SK-N-SH (cell line): ENCODE measurements around the gene SAP30BP. TPM values are rescaled to one million over a fixed set of nuclear protein-coding genes. Genes with fewer than 3 reads are reported as not detected.

Source experiments
- CTCF ChIA-PET: fragments of 300-600, 350-600 bp; formaldehyde crosslinking; extraction: SDS; loops from one replicate; lab custom pipeline; 2021; lab: Yijun Ruan, JAX
- POLR2A ChIA-PET: fragments of 350-600 bp; sonication (Branson Sonifier 250); formaldehyde crosslinking; extraction: SDS; loops from one replicate; lab custom pipeline; 2020; ENCODE audit warnings: antibody characterized with exemption, inconsistent platforms; lab: Yijun Ruan, JAX
- DNase-seq: peaks from one replicate; pipeline ENCODE4 v3.0.0; 2012
- H2AFZ ChIP-seq: fragments of 200-600 bp; sonication (generic); 2 replicates; pipeline ENCODE4 v1.8.1; 2016; ENCODE audit warnings: antibody characterized with exemption, mild to moderate bottlenecking, low read depth
- H3F3A ChIP-seq: fragments of 200-600 bp; sonication (generic); replicated peaks from 2 replicates; pipeline ENCODE3; 2016; ENCODE audit warnings: antibody characterized with exemption, mild to moderate bottlenecking; ENCODE audit not compliant: insufficient read depth
- H3K27ac ChIP-seq, 2 experiments: fragments of 200-500 bp in 1 of 2; fragments of 200-600 bp in 1 of 2; sonication (Bioruptor generic) in 1 of 2; sonication (generic), shearing (Covaris generic) in 1 of 2; 2 replicates each; pipeline versions ENCODE4 v1.5.1 to v1.6.1; 2014 to 2016; ENCODE audit warnings: low read depth in 2 of 2, inconsistent platforms in 1 of 2, low read length in 1 of 2, mild to moderate bottlenecking in 1 of 2, mixed read lengths in 1 of 2
- H3K27me3 ChIP-seq: fragments of 200-600 bp; sonication (generic), shearing (Covaris generic); 2 replicates; pipeline ENCODE4 v1.6.1; 2016; ENCODE audit warnings: mixed run types; ENCODE audit not compliant: insufficient read depth
- H3K36me3 ChIP-seq, 2 experiments: fragments of 200-500 bp in 1 of 2; fragments of 200-600 bp in 1 of 2; sonication (Bioruptor generic) in 1 of 2; sonication (generic) in 1 of 2; replicated peaks in 1 of 2; 2 replicates each; pipeline versions ENCODE3 to v1.5.1; 2014 to 2016; ENCODE audit warnings: low read length in 1 of 2, mild to moderate bottlenecking in 1 of 2; ENCODE audit not compliant: insufficient read depth in 2 of 2, control insufficient read depth in 1 of 2
- H3K4me1 ChIP-seq, 2 experiments: fragments of 200-500 bp in 1 of 2; fragments of 200-600 bp in 1 of 2; sonication (Bioruptor generic) in 1 of 2; sonication (generic), shearing (Covaris generic) in 1 of 2; 2 replicates each; pipeline versions ENCODE4 v1.5.1 to v1.6.1; 2014 to 2016; ENCODE audit warnings: low read depth in 1 of 2, low read length in 1 of 2, mixed run types in 1 of 2; ENCODE audit not compliant: insufficient read depth in 2 of 2, control insufficient read depth in 1 of 2
- H3K4me2 ChIP-seq: fragments of 200-600 bp; sonication (generic), shearing (Covaris generic); 2 replicates; pipeline ENCODE4 v1.6.1; 2017; ENCODE audit warnings: mixed run types
- H3K4me3 ChIP-seq, 2 experiments: fragments of 200-500 bp in 1 of 2; fragments of 200-600 bp in 1 of 2; sonication (Bioruptor generic) in 1 of 2; sonication (generic), shearing (Covaris generic) in 1 of 2; 2 replicates each; pipeline versions ENCODE4 v1.5.1 to v1.8.1; 2014 to 2016; ENCODE audit warnings: low read depth in 2 of 2, inconsistent platforms in 1 of 2, low read length in 1 of 2, mild to moderate bottlenecking in 1 of 2, mixed read lengths in 1 of 2, moderate library complexity in 1 of 2
- H3K79me2 ChIP-seq: fragments of 200-600 bp; sonication (generic); 2 replicates; pipeline ENCODE4 v1.8.1; 2017; ENCODE audit warnings: mild to moderate bottlenecking; ENCODE audit not compliant: insufficient read depth
- H3K9ac ChIP-seq: fragments of 200-600 bp; sonication (generic); 2 replicates; pipeline ENCODE4 v1.6.1; 2017; ENCODE audit warnings: mixed run types
- H3K9me2 ChIP-seq: fragments of 200-600 bp; sonication (generic); 2 replicates; pipeline ENCODE4 v1.6.1; 2017; ENCODE audit warnings: mixed run types
- H3K9me3 ChIP-seq: fragments of 200-600 bp; sonication (generic); 2 replicates; pipeline ENCODE4 v1.6.1; 2017; ENCODE audit warnings: mixed run types, mild to moderate bottlenecking, moderate library complexity
- H4K20me1 ChIP-seq: fragments of 200-600 bp; sonication (generic); 2 replicates; pipeline ENCODE4 v1.6.1; 2017; ENCODE audit warnings: mild to moderate bottlenecking, mixed run types; ENCODE audit not compliant: insufficient read depth
- ELF1 ChIP-seq: IDR thresholded peaks from 2 replicates; pipeline ENCODE4 v1.4.0; 2012
- EP300 ChIP-seq, 2 experiments: IDR thresholded peaks; 2 replicates each; pipeline versions ENCODE4 v1.4.0 to v1.6.1; 2012; ENCODE audit warnings: borderline replicate concordance in 1 of 2, low read depth in 1 of 2, low read length in 1 of 2
- EZH2phosphoT487 ChIP-seq: fragments of 200-600 bp; sonication (generic); IDR thresholded peaks from 2 replicates; pipeline ENCODE4 v1.6.1; 2017; ENCODE audit warnings: low read depth, mixed run types, mild to moderate bottlenecking, antibody characterized with exemption, moderate library complexity, borderline replicate concordance
- JUND ChIP-seq: IDR thresholded peaks from 2 replicates; pipeline ENCODE4 v1.4.0; 2012
- MXI1 ChIP-seq: IDR thresholded peaks from 2 replicates; pipeline ENCODE4 v1.6.1; 2012; ENCODE audit warnings: mild to moderate bottlenecking, low read depth, low read length, improper control_type of control experiment
- NRF1 ChIP-seq: IDR thresholded peaks from 2 replicates; pipeline ENCODE4 v1.6.1; 2012; ENCODE audit warnings: low read depth, mild to moderate bottlenecking, low read length
- RAD21 ChIP-seq: IDR thresholded peaks from 2 replicates; pipeline ENCODE4 v1.6.1; 2012; ENCODE audit warnings: mild to moderate bottlenecking, low read length
- RXRA ChIP-seq: IDR thresholded peaks from 2 replicates; pipeline ENCODE4 v1.4.0; 2012; ENCODE audit warnings: low read depth, mild to moderate bottlenecking, borderline replicate concordance
- SIN3A ChIP-seq: IDR thresholded peaks from 2 replicates; pipeline ENCODE4 v1.6.1; 2012; ENCODE audit warnings: low read depth, mild to moderate bottlenecking, low read length, moderate library complexity, borderline replicate concordance
- SMC3 ChIP-seq: IDR thresholded peaks from 2 replicates; pipeline ENCODE4 v1.6.1; 2012; ENCODE audit warnings: low read depth, low read length, improper control_type of control experiment
- ZBTB33 ChIP-seq: IDR thresholded peaks from 2 replicates; pipeline ENCODE4 v1.4.0; 2012; ENCODE audit warnings: low read depth, borderline replicate concordance
- WGBS: methylation state at CpG from one replicate; pipeline ENCODE4 v1.1.6; 2017; ENCODE audit warnings: low lambda C conversion rate; 5-methylcytosine and 5-hydroxymethylcytosine counted together
- polyA plus RNA-seq, 3 experiments: library from polyadenylated mRNA; depleted of rRNA; stranded (reverse); fragments of >200 nt; gene quantifications; 2 replicates each; pipeline ENCODE4 v1.2.3, GENCODE V29; 2012
- TF ChIP-seq, protein P1 (sequence below): IDR thresholded peaks from 2 replicates; pipeline ENCODE4; 2012
- TF ChIP-seq, protein P2 (sequence below): fragments of 150-350 bp; IDR thresholded peaks from 2 replicates; pipeline ENCODE4 v1.6.1; 2017; ENCODE audit warnings: antibody characterized with exemption, low read length, low read depth, borderline replicate concordance
- TF ChIP-seq, protein P3 (sequence below): fragments of 150-350 bp; IDR thresholded peaks from 2 replicates; pipeline ENCODE4 v1.6.1; 2016; ENCODE audit warnings: mild to moderate bottlenecking, low read depth, low read length
- TF ChIP-seq, protein P4 (sequence below): IDR thresholded peaks from 2 replicates; pipeline ENCODE4 v1.4.0; 2012; ENCODE audit warnings: low read depth

SAP30BP gene
- polyA plus RNA-seq, 1 of the 3 experiments (the other 2 are of a cell fraction): 158 TPM

GRCh38 chr17:75740631-75741077 lies 73.5 kb downstream of the SAP30BP start:
- Histone ChIP-seq H3K36me3 (no peaks in the 10 kb centered on the region), H3K9me2 (no peaks in the 10 kb centered on the region), H3K4me1 (no peaks in the 10 kb centered on the region; a peak in 1 of 4 replicates), H3K27ac (no peak overlapping the region), H4K20me1 (no peaks in the 10 kb centered on the region), H3K4me3 (no peak overlapping the region), H3K9ac (no peak overlapping the region), H3K79me2 (no peaks in the 10 kb centered on the region), H3K27me3 (no peaks in the 10 kb centered on the region), H2AFZ (no peak overlapping the region), H3F3A (no peaks in the 10 kb centered on the region), H3K9me3 (no peaks in the 10 kb centered on the region), H3K4me2 (no peak overlapping the region)
- no peak for DNase-seq
- TF ChIP-seq RAD21: no peak
- TF ChIP-seq MXI1: no peak
- TF ChIP-seq NRF1: no peak
- no peak for TF ChIP-seq SIN3A
- TF ChIP-seq ELF1: no peak
- TF ChIP-seq, protein P1, sequence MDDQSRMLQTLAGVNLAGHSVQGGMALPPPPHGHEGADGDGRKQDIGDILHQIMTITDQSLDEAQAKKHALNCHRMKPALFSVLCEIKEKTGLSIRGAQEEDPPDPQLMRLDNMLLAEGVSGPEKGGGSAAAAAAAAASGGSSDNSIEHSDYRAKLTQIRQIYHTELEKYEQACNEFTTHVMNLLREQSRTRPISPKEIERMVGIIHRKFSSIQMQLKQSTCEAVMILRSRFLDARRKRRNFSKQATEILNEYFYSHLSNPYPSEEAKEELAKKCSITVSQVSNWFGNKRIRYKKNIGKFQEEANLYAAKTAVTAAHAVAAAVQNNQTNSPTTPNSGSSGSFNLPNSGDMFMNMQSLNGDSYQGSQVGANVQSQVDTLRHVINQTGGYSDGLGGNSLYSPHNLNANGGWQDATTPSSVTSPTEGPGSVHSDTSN: no peak
- TF ChIP-seq, protein P2, sequence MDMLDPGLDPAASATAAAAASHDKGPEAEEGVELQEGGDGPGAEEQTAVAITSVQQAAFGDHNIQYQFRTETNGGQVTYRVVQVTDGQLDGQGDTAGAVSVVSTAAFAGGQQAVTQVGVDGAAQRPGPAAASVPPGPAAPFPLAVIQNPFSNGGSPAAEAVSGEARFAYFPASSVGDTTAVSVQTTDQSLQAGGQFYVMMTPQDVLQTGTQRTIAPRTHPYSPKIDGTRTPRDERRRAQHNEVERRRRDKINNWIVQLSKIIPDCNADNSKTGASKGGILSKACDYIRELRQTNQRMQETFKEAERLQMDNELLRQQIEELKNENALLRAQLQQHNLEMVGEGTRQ: no peak
- no peak for TF ChIP-seq EP300 (IDR thresholded peaks at IDR 0.05; ENCODE audit: borderline replicate concordance in 1 of 2, low read depth in 1 of 2, low read length in 1 of 2)
- no peak for TF ChIP-seq EZH2phosphoT487
- TF ChIP-seq, protein P3, sequence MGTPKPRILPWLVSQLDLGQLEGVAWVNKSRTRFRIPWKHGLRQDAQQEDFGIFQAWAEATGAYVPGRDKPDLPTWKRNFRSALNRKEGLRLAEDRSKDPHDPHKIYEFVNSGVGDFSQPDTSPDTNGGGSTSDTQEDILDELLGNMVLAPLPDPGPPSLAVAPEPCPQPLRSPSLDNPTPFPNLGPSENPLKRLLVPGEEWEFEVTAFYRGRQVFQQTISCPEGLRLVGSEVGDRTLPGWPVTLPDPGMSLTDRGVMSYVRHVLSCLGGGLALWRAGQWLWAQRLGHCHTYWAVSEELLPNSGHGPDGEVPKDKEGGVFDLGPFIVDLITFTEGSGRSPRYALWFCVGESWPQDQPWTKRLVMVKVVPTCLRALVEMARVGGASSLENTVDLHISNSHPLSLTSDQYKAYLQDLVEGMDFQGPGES: no peak
- no peak for TF ChIP-seq SMC3
- no peak for TF ChIP-seq RXRA
- TF ChIP-seq JUND: no peak
- no peak for TF ChIP-seq ZBTB33
- TF ChIP-seq, protein P4, sequence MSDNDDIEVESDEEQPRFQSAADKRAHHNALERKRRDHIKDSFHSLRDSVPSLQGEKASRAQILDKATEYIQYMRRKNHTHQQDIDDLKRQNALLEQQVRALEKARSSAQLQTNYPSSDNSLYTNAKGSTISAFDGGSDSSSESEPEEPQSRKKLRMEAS: no peak
- POLR2A ChIA-PET: no interaction called here
- CTCF ChIA-PET: interaction anchor here (3.5 to 31.4 kb wide), 5 partner anchors 6 to 108 kb away, joined by 16 to 1370 read pairs (median 419); partner anchors contain the start of genes ITGB4 and SMIM5
- 84% methylated on average over 14 of the region's 17 CpGs for WGBS
